Endothelial cell of umbilical vein (primary cell): ENCODE data around the gene TLR9.

Experiments used
- EZH2 ChIP-seq: IDR thresholded peaks from 2 replicates; pipeline ENCODE4 v1.6.1; 2012; ENCODE audit warnings: borderline replicate concordance, low read depth, mild to moderate bottlenecking, moderate library complexity, low read length, inconsistent platforms; ENCODE audit not compliant: severe bottlenecking
- FOS ChIP-seq: IDR thresholded peaks from 2 replicates; pipeline ENCODE4 v1.6.1; 2011; ENCODE audit warnings: mild to moderate bottlenecking, low read length, moderate library complexity, borderline replicate concordance; ENCODE audit not compliant: insufficient read depth
- GATA2 ChIP-seq: IDR thresholded peaks from 2 replicates; pipeline ENCODE4 v1.7.0; 2011; ENCODE audit warnings: low read depth, mild to moderate bottlenecking, moderate library complexity, mixed read lengths, low read length; ENCODE audit not compliant: insufficient read length, insufficient read depth
- JUN ChIP-seq: IDR thresholded peaks from 2 replicates; pipeline ENCODE4 v1.6.1; 2011; ENCODE audit warnings: borderline replicate concordance, low read depth; ENCODE audit not compliant: insufficient read length, insufficient read depth
- MYC ChIP-seq: IDR thresholded peaks from one replicate; pipeline ENCODE4 v1.6.1; 2011; ENCODE audit warnings: mild to moderate bottlenecking, low read depth, low read length
- POLR2A ChIP-seq: IDR thresholded peaks from 2 replicates; pipeline ENCODE4 v1.6.1; 2012; ENCODE audit warnings: low read depth, mild to moderate bottlenecking, control low read depth, low read length
- POLR2AphosphoS5 ChIP-seq: IDR thresholded peaks from 2 replicates; pipeline ENCODE4 v1.6.1; 2012; ENCODE audit warnings: low read depth, mild to moderate bottlenecking, control low read depth, low read length, moderate library complexity; ENCODE audit not compliant: insufficient read depth
- TF ChIP-seq, protein P1 (sequence below), 2 donors: IDR thresholded peaks; 1 replicate in 1 of 2; 2 replicates in 1 of 2; pipeline ENCODE4 v1.5.1; 2011; ENCODE audit warnings: low read length in 2 of 2, mild to moderate bottlenecking in 2 of 2, moderate library complexity in 2 of 2, control low read depth in 1 of 2, inconsistent platforms in 1 of 2, low read depth in 1 of 2; ENCODE audit not compliant: insufficient read depth in 1 of 2; ENCODE audit errors: extremely low read depth in 1 of 2
- TF ChIP-seq, protein P2 (sequence below): IDR thresholded peaks from 2 replicates; pipeline ENCODE4 v1.6.1; 2011; ENCODE audit not compliant: insufficient read depth, insufficient read length

DNA sequence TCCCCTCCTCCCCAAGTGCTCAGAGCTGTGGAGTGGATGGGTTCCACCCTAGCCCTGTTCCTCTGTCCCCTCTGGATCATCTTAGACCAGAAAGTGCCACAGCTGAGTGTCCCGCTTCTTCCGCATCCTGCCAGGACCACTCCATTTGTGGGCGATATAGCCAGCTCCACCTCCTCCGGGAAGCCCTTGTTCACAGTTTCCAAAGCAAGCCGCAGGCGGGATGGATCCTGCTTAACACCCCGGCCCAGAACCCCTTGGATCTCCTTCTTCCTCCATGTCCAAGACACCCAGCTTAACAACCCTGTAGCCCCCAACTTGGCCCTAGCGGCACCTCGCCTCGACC lies 28.0 kb downstream of the TLR9 start:
- TF ChIP-seq POLR2A (no peak), EZH2 (no peak), FOS (no peak), POLR2AphosphoS5 (no peak), MYC (no peak), GATA2 (no peak), JUN (no peak)
- TF ChIP-seq, protein P1, sequence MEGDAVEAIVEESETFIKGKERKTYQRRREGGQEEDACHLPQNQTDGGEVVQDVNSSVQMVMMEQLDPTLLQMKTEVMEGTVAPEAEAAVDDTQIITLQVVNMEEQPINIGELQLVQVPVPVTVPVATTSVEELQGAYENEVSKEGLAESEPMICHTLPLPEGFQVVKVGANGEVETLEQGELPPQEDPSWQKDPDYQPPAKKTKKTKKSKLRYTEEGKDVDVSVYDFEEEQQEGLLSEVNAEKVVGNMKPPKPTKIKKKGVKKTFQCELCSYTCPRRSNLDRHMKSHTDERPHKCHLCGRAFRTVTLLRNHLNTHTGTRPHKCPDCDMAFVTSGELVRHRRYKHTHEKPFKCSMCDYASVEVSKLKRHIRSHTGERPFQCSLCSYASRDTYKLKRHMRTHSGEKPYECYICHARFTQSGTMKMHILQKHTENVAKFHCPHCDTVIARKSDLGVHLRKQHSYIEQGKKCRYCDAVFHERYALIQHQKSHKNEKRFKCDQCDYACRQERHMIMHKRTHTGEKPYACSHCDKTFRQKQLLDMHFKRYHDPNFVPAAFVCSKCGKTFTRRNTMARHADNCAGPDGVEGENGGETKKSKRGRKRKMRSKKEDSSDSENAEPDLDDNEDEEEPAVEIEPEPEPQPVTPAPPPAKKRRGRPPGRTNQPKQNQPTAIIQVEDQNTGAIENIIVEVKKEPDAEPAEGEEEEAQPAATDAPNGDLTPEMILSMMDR (IDR thresholded peaks at IDR 0.05; ENCODE audit: extremely low read depth in 1 of 2, insufficient read depth in 1 of 2, low read depth in 1 of 2, low read length in 2 of 2), result no peak
- TF ChIP-seq, protein P2, sequence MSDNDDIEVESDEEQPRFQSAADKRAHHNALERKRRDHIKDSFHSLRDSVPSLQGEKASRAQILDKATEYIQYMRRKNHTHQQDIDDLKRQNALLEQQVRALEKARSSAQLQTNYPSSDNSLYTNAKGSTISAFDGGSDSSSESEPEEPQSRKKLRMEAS, result no peak
